OCI-LY1 (cell line): ENCODE measurements around the gene BFSP1.

Experiments
- CTCF ChIP-seq: fragments of 200-600 bp; sonication (generic), shearing (Covaris generic); IDR thresholded peaks from 2 replicates; pipeline ENCODE4 v1.5.1; 2017; ENCODE audit warnings: mild to moderate bottlenecking, antibody characterized with exemption, low read length, moderate library complexity, mixed read lengths
- EZH2 ChIP-seq: fragments of 200-600 bp; sonication (generic), shearing (Covaris generic); IDR thresholded peaks from 2 replicates; pipeline ENCODE4 v1.8.0; 2017; ENCODE audit warnings: borderline replicate concordance, mixed run types, mild to moderate bottlenecking, antibody characterized with exemption, low read length, moderate library complexity, mixed read lengths

GRCh38 chr20:17504066-17504897 lies 26.9 kb downstream of the BFSP1 start:
- no peak for TF ChIP-seq CTCF
- TF ChIP-seq EZH2: no peak
